K562 (cell line): Measurements from ENCODE around the gene CEP131. TPM values are rescaled to one million over a fixed set of nuclear protein-coding genes. Genes with fewer than 3 reads are reported as not detected.

Source experiments
- ARHGAP35 ChIP-seq: fragments of 450-650 bp; IDR thresholded peaks from 2 replicates; pipeline ENCODE4 v1.6.1; 2018; ENCODE audit not compliant: partially characterized antibody
- ARID1B ChIP-seq: fragments of 450-650 bp; IDR thresholded peaks from 2 replicates; pipeline ENCODE4 v1.6.1; 2016; ENCODE audit warnings: antibody characterized with exemption, mild to moderate bottlenecking, inconsistent platforms
- CHD2 ChIP-seq: IDR thresholded peaks from 2 replicates; pipeline ENCODE4 v1.6.1; 2011; ENCODE audit warnings: low read depth, low read length
- DMBX1 ChIP-seq: fragments of 250-450 bp; sonication (Bioruptor Pico); IDR thresholded peaks from 2 replicates; pipeline ENCODE4 v1.8.0; 2022; ENCODE audit warnings: inconsistent platforms, mild to moderate bottlenecking, moderate library complexity, borderline replicate concordance
- ERF ChIP-seq: fragments of 450-650 bp; formaldehyde crosslinking; IDR thresholded peaks from 2 replicates; pipeline ENCODE4 v1.4.0; 2020; ENCODE audit warnings: mild to moderate bottlenecking, mixed read lengths
- HNRNPH1 ChIP-seq: fragments of 200-400 bp; formaldehyde crosslinking; optimal IDR thresholded peaks from 2 replicates; pipeline ENCODE3; 2017; ENCODE audit warnings: low read depth, mild to moderate bottlenecking, low read length, moderate library complexity
- HNRNPL ChIP-seq: fragments of 200-400 bp; formaldehyde crosslinking; IDR thresholded peaks from 2 replicates; pipeline ENCODE4 v1.6.1; 2017; ENCODE audit warnings: low read depth, mild to moderate bottlenecking, low read length
- JUND ChIP-seq, 2 experiments: IDR thresholded peaks; 2 replicates in 1 of 2; 3 replicates in 1 of 2; pipeline ENCODE4 v1.6.1; 2011; ENCODE audit warnings: borderline replicate concordance in 2 of 2, low read depth in 2 of 2, low read length in 2 of 2, improper control_type of control experiment in 1 of 2, missing biosample characterization in 1 of 2, missing genetic modification characterization in 1 of 2, missing genetic modification reagents in 1 of 2
- KAT7 ChIP-seq: sonication (generic); formaldehyde crosslinking; IDR thresholded peaks from 2 replicates; pipeline ENCODE4 v1.8.0; 2022; ENCODE audit warnings: missing genetic modification reagents, mild to moderate bottlenecking, borderline replicate concordance
- MCM2 ChIP-seq: fragments of 450-650 bp; IDR thresholded peaks from 2 replicates; pipeline ENCODE4 v1.6.1; 2017; ENCODE audit warnings: low read depth, mild to moderate bottlenecking
- NR4A1 ChIP-seq, 2 experiments: fragments of 250-450 bp in 1 of 2; fragments of 450-650 bp in 1 of 2; sonication (Bioruptor Pico) in 1 of 2; IDR thresholded peaks; 2 replicates each; pipeline versions ENCODE4 v1.4.0 to v1.6.1; 2016 to 2020; ENCODE audit warnings: mild to moderate bottlenecking in 2 of 2, missing compliant biosample characterization in 1 of 2, missing genetic modification characterization in 1 of 2, moderate library complexity in 1 of 2
- OTX1 ChIP-seq: fragments of 450-650 bp; formaldehyde crosslinking; IDR thresholded peaks from 2 replicates; pipeline ENCODE4 v1.4.0; 2022; ENCODE audit warnings: mild to moderate bottlenecking
- POLR2B ChIP-seq: fragments of 450-650 bp; IDR thresholded peaks from 2 replicates; pipeline ENCODE4 v1.6.1; 2018; ENCODE audit warnings: low read depth; ENCODE audit not compliant: partially characterized antibody
- POLR2H ChIP-seq: IDR thresholded peaks from 2 replicates; pipeline ENCODE4 v1.6.1; 2016; ENCODE audit warnings: missing genetic modification characterization, low read depth, mild to moderate bottlenecking, control low read depth, missing compliant biosample characterization, moderate library complexity
- RBM15 ChIP-seq: fragments of 200-400 bp; formaldehyde crosslinking; IDR thresholded peaks from 2 replicates; pipeline ENCODE4 v1.6.1; 2018; ENCODE audit warnings: mild to moderate bottlenecking, low read length, moderate library complexity; ENCODE audit not compliant: insufficient read depth
- RBM25 ChIP-seq: fragments of 200-400 bp; formaldehyde crosslinking; IDR thresholded peaks from 2 replicates; pipeline ENCODE4 v1.6.1; 2018; ENCODE audit warnings: low read length, low read depth, moderate library complexity; ENCODE audit not compliant: severe bottlenecking
- SMARCA4 ChIP-seq: fragments of 450-650 bp; IDR thresholded peaks from 2 replicates; pipeline ENCODE4 v1.6.1; 2016
- SRSF1 ChIP-seq: fragments of 200-400 bp; formaldehyde crosslinking; IDR thresholded peaks from 2 replicates; pipeline ENCODE4 v1.6.1; 2017; ENCODE audit warnings: mild to moderate bottlenecking, low read depth, low read length, moderate library complexity
- STAT5A ChIP-seq: IDR thresholded peaks from 2 replicates; pipeline ENCODE4 v1.6.1; 2012; ENCODE audit warnings: low read length, inconsistent platforms, borderline replicate concordance
- TCF7L2 ChIP-seq: fragments of 150-350 bp; IDR thresholded peaks from 2 replicates; pipeline ENCODE4 v1.6.1; 2016; ENCODE audit warnings: low read depth, mild to moderate bottlenecking, low read length, moderate library complexity
- U2AF2 ChIP-seq: fragments of 200-400 bp; formaldehyde crosslinking; optimal IDR thresholded peaks from 2 replicates; pipeline ENCODE3; 2017; ENCODE audit warnings: low read depth, mild to moderate bottlenecking, low read length
- ZBED1 ChIP-seq: IDR thresholded peaks from 2 replicates; pipeline ENCODE4 v1.6.1; 2014
- ZNF146 ChIP-seq: IDR thresholded peaks from one replicate; pipeline ENCODE4 v1.6.1; 2018; ENCODE audit warnings: missing compliant biosample characterization; ENCODE audit not compliant: unreplicated experiment
- ZNF239 ChIP-seq: fragments of 250-450 bp; sonication (Bioruptor Pico); IDR thresholded peaks from 2 replicates; pipeline ENCODE4 v1.4.0; 2020; ENCODE audit warnings: mild to moderate bottlenecking
- polyA plus RNA-seq, 8 experiments: library from polyadenylated mRNA; depleted of rRNA in 4 of 8; stranded (reverse) in 5 of 8; unstranded in 3 of 8; fragments of >200 nt; fragmentation: Nextera tagmentation in 2 of 8; fragmentation: Illumina TruSeq in 1 of 8; extraction: Ambion mirVana in 2 of 8; extraction: Trizol in 1 of 8; gene quantifications; 2 replicates each; pipeline versions ENCODE4 v1.2.1 to v1.2.3, GENCODE V29; 2011 to 2014; ENCODE audit warnings: inconsistent platforms in 1 of 8, missing spikeins in 1 of 8
- total RNA-seq, 7 experiments: library from RNA; depleted of rRNA in 6 of 7; stranded (reverse); fragments of >200 nt in 6 of 7; fragmentation: Illumina TruSeq in 2 of 7; extraction: Trizol in 2 of 7; gene quantifications; 2 replicates each; pipeline versions ENCODE4 v1.2.1 to v1.2.3, GENCODE V29; 2011 to 2021; ENCODE audit warnings: low replicate concordance in 1 of 7
- TF ChIP-seq, protein P1 (sequence below), 2 experiments: IDR thresholded peaks in 1 of 2; conservative IDR thresholded peaks in 1 of 2; 2 replicates each; pipeline ENCODE4 v1.6.1; 2016; ENCODE audit warnings: low read depth in 2 of 2, mild to moderate bottlenecking in 1 of 2, missing compliant biosample characterization in 1 of 2, missing genetic modification characterization in 1 of 2, moderate library complexity in 1 of 2

The CEP131 gene
- total and polyA plus RNA-seq, 9 of the 15 experiments (the other 6 are each of a cell fraction or from before 2014, with no cell fraction given): 0.24 to 21.2 (median 2.3) TPM

DNA sequence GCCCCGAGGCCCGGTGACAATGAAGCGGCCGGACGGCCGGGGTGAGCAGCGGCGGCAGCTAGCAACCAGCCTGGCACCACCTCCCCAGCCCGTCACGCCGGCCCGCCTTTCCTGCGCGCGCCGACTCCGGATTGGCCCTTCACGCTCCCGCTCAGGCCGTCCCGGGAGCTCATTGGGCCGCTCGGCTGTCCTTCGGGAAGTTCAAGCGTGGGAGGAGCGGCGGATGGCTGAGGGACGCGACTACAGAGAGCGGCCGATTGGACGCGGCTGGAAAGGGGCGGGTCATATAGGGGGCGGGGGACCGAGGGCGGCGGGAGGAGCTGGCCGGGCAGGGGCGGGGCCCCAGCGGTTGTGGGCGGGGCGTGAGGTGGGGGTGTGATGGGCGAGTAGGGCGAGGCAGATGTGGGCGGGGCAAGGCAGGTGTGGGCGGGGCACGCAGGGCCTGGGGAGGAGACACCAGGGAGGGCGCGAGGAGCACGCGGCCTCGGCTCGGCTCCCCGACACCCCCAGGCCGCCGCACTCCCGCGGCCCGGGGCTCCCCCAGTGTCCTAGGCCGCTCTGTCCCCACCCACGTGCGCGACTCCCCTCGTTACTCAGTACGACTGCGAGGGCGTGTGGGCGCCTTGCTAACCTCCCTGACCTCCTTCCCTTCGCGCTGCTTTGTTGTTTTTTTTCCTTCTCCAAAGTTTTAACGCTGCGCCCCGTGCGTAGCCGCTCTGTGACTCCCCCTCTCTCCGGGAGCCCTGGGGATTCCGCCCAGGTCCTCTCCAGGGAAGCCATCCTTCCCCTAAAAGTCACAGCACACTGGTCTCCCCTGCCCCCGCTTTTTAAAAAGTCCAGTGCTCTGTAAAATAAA is at the start of gene CEP131 (continued):
- no peak; the same call in 1 of the 2 replicates for TF ChIP-seq ARID1B
- no peak for TF ChIP-seq ZNF239 (CRISPR knock-in tag)
- TF ChIP-seq CHD2: peak; percentile 88
- TF ChIP-seq TCF7L2: no peak
- no peak for TF ChIP-seq OTX1 (CRISPR knock-in tag)
- TF ChIP-seq SRSF1: no peak
- peak; percentile 64; the same call in 1 of the 2 replicates for TF ChIP-seq HNRNPL
- TF ChIP-seq ZBED1: no peak
- TF ChIP-seq POLR2H: no peak
- 0 out of 2 replicates have a peak, but pooled peaks have one; percentile 15 for TF ChIP-seq STAT5A
- TF ChIP-seq ERF (CRISPR knock-in tag): peak; percentile 83; the same call in 1 of the 2 replicates
- TF ChIP-seq POLR2B: peak; percentile 70
- TF ChIP-seq DMBX1 (CRISPR knock-in tag): peak; percentile 75; the same call in 1 of the 2 replicates
- TF ChIP-seq, protein P1, sequence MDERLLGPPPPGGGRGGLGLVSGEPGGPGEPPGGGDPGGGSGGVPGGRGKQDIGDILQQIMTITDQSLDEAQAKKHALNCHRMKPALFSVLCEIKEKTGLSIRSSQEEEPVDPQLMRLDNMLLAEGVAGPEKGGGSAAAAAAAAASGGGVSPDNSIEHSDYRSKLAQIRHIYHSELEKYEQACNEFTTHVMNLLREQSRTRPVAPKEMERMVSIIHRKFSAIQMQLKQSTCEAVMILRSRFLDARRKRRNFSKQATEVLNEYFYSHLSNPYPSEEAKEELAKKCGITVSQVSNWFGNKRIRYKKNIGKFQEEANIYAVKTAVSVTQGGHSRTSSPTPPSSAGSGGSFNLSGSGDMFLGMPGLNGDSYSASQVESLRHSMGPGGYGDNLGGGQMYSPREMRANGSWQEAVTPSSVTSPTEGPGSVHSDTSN (CRISPR knock-in tag; IDR thresholded peaks at IDR 0.05; ENCODE audit: low read depth): peak; percentile 97
- TF ChIP-seq, protein P1 (tag; conservative IDR thresholded peaks at IDR 0.05; ENCODE audit: low read depth): peak; percentile 97
- TF ChIP-seq ARHGAP35: no peak
- no peak for TF ChIP-seq U2AF2
- TF ChIP-seq KAT7 (CRISPR knock-in tag): peak; percentile 10; the same call in 1 of the 2 replicates
- TF ChIP-seq RBM25: peak; percentile 100
- TF ChIP-seq RBM15: no peak
- 0 out of 2 replicates have a peak, but pooled peaks have one; percentile 45 for TF ChIP-seq NR4A1 (CRISPR knock-in tag; IDR thresholded peaks at IDR 0.05)
- peak; percentile 49; the same call in 1 of the 2 replicates for TF ChIP-seq NR4A1 (tag; IDR thresholded peaks at IDR 0.05)
- peak; percentile 3; the same call in 1 of the 2 replicates for TF ChIP-seq JUND (IDR thresholded peaks at IDR 0.05; ENCODE audit: borderline replicate concordance, low read depth, low read length)
- no peak; the same call in 2 of the 3 replicates for TF ChIP-seq JUND (tag; IDR thresholded peaks at IDR 0.05; ENCODE audit: borderline replicate concordance, low read depth, low read length)
- no peak for TF ChIP-seq SMARCA4
- TF ChIP-seq ZNF146 (CRISPR knock-in tag): no peak
- TF ChIP-seq HNRNPH1: no peak
- TF ChIP-seq MCM2: no peak
